Inferior parietal cortex (tissue), 1 donor: ENCODE results near the gene ZFHX3.

ENCODE experiments used
- DNase-seq: peaks from one replicate; pipeline ENCODE4 v3.0.0-alpha.2; 2016; ENCODE audit errors: extremely low spot score

ZFHX3 gene

DNA sequence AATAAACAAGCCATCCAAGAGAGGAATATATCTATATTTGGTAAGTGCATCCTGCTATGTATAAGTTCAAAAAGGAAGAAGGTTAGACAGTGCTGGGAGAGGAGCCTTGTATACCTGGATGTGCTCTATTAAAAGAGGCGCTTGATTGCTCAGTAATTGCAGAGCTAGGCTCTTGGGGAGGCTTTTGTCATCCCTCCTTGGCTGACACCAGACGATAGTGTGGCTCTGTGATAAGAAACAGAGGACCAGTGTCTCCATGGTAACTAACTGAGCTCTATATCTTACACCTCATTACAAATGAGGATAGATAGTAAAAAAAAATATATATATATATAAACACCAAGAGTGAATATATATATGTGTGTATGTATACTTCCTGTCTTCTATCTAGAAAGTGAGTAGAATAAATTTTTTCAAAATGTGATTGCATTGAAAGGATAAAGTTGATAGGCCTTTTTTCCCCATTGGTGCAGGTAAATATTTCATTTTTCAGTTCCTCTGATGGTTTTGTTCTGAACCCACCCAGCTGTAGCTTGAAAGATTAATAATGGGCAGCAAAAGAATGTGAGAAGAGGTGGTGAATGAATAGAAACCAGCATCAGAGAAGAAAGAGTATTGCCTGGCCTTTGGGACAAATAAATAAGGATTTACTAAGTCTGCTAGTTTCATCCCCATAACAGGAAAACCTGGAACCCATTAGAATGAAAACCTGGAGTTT, 303.7 kb downstream of the ZFHX3 start:
- DNase-seq: no peak

DNA sequence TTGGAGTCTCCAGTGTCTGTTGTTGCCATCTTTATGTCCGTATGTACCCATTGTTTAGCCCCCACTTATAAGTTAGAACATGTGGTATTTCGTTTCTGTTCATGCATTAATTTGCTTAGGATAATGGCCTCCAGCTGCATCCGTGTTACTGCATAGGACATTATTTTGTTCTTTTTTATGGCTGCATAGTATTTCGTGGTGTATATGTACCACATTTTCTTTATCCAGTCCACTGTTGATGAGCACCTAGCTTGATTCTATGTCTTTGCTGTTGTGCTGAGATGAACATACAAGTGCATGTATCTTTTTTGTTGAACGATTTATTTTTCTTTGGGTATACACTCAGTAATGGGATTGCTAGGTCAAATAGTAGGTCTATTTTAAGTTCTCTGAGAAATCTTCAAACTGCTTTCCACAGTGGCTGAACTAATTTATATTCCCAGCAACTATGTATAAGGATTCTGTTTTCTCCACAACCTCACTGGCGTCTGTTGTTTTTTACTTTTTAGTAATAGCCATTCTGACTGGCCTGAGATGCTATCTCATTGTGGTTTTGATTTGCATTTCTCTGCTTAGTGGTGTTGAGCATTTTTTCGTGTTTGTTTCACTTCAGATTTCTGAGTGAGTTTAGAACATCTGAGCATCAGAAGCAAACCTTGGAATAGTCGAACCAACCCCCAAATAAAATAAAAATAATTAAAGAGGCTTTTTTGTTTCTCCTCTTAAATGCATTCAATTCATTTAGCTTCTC, 304.7 kb downstream of the ZFHX3 start:
- DNase-seq: no peak

DNA sequence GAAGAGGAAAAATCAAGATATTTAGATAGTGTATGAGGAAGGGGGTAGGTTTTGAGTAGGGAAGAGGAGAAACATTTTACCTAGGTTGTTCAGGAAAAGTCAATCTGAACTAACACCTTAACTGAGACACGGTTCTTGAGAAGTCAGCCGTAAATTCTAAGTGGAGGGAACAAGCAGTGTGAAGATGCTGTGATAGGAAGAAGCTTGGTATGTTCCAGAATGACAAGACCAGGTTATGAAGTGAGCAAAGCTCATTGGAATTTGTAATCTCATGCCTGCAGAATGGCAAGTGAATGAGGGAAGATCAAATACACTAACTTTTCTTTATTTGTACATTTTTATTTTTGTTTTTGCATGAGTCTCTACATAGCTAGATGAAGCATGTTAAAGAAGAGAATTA, 307.6 kb downstream of the ZFHX3 start:
- DNase-seq: no peak

DNA sequence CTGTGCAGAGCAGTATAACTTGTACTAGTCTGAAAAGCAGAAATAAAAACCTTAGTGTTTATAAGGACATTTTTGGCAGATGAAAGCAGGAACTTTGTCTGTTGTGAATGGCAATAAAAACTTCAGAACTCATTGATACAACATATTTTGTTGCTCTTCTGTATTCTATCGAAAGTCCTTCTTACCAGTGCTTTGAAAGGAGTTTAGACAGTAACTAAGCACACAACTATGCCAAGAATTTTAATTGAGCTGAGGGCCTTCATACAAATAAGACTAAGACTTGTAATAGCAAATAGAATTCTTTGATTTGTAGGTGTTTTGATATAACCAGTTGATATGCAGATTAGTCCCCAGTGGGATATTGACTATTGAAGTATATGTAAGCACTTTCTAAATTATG, 308.4 kb downstream of the ZFHX3 start:
- no peak for DNase-seq

DNA sequence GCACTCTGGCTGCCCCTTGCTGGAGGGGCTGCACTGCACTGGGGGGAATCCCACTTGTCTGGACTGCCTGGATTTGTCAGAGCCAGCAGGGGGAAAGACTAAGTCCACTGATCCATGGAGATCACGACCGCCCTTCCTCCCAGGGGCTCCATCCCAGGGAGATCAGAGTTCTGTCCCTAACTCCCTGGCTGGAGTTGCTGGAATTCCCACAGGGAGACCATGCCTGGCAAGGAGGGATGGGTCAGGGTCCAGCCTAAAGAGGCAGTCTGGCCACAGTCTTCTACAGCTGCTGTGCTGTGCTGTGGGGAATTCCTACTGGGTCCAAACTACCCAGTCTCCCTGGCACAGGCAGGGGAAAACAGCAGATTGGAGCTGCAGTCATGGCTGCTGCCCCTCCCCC, 311.9 kb downstream of the ZFHX3 start:
- no peak for DNase-seq
